SHP77 treated with DMSO at 0.1 percent for 48 hours (cell line): ENCODE results near the gene C19orf33.
A peak's percentile ranks its signal among the peaks of the same experiment; 100 is the strongest.

Experiments used
- DNase-seq: peaks from one replicate; lab custom pipeline; 2025; lab: John Stamatoyannopoulos, UW

Gene C19orf33

GRCh38 chr19:38308926-38309614 lies 5.0 kb downstream of the C19orf33 start:
- DNase-seq: no peak

- no peak for DNase-seq
Measured at GRCh38 chr19:38309615-38310278, 5.7 kb downstream of the C19orf33 start.

- DNase-seq: no peak
Measured at GRCh38 chr19:38310279-38310670, 6.2 kb downstream of the C19orf33 start.

- DNase-seq: no peak
Measured at GRCh38 chr19:38310986-38311385, 6.9 kb downstream of the C19orf33 start.

GRCh38 chr19:38315657-38316476 lies 11.8 kb downstream of the C19orf33 start, which contains the start of gene YIF1B:
Gene YIF1B, minus strand, starts transcription at chr19:38315947. Its CDS starts 30 bp downstream, at chr19:38315917.
- peak; percentile 99 for DNase-seq

- no peak for DNase-seq
Measured at GRCh38 chr19:38316477-38317067, 12.5 kb downstream of the C19orf33 start.

GRCh38 chr19:38317104-38317612 lies 13.1 kb downstream of the C19orf33 start:
- DNase-seq: no peak

- no peak for DNase-seq
Measured at GRCh38 chr19:38318660-38319059, 14.6 kb downstream of the C19orf33 start.

GRCh38 chr19:38319421-38320258 lies 15.6 kb downstream of the C19orf33 start, which contains the start of gene KCNK6:
Gene KCNK6, plus strand, starts transcription at chr19:38319845. Its CDS starts 106 bp downstream, at chr19:38319951.
- DNase-seq: no peak

- no peak for DNase-seq
Measured at GRCh38 chr19:38320969-38321339, 16.9 kb downstream of the C19orf33 start.

- no peak for DNase-seq
Measured at GRCh38 chr19:38321646-38322196, 17.7 kb downstream of the C19orf33 start.

GRCh38 chr19:38323291-38323690 lies 19.2 kb downstream of the C19orf33 start:
- no peak for DNase-seq

GRCh38 chr19:38324431-38324830 lies 20.4 kb downstream of the C19orf33 start:
- DNase-seq: no peak

GRCh38 chr19:38326591-38326990 lies 22.5 kb downstream of the C19orf33 start:
- DNase-seq: no peak

- DNase-seq: no peak
Measured at GRCh38 chr19:38329651-38330050, 25.6 kb downstream of the C19orf33 start.

- DNase-seq: no peak
Measured at GRCh38 chr19:38331728-38332127, 27.7 kb downstream of the C19orf33 start.

GRCh38 chr19:38333245-38333644 lies 29.2 kb downstream of the C19orf33 start:
- DNase-seq: no peak

- DNase-seq: peak; percentile 92
Measured at GRCh38 chr19:38335949-38336637, 32.0 kb downstream of the C19orf33 start.

- DNase-seq: peak; percentile 90
Measured at GRCh38 chr19:38336638-38337359, 32.7 kb downstream of the C19orf33 start.

GRCh38 chr19:38337360-38337653 lies 33.3 kb downstream of the C19orf33 start:
- DNase-seq: no peak
